8988T (cell line): Measurements from ENCODE around the gene AGAP3.

Experiments
- DNase-seq: peaks from one replicate; pipeline ENCODE4 v3.0.0; 2011

AGAP3 gene

GRCh38 chr7:151168003-151168786 lies 81.9 kb downstream of the AGAP3 start:
- DNase-seq = peak; percentile 84

DNA sequence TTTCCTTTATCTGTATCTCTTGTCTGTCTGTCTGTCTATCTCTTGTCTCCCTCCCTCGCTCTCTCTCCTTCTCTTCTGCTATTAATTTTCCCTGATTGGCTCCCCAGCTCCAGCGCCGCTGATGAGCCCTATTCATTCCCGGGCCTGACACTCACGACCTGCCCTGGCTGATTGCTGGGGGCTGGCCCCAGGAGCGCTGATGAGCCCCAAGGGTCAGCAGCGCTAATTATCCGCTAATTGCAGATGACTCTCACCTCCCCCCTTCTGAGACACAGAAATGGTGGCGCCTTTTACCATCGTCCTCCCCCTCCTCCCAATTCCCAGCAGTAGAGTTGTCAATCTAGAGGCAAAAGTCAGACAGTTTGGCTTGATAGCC lies 82.5 kb downstream of the AGAP3 start:
- DNase-seq = no peak

DNA sequence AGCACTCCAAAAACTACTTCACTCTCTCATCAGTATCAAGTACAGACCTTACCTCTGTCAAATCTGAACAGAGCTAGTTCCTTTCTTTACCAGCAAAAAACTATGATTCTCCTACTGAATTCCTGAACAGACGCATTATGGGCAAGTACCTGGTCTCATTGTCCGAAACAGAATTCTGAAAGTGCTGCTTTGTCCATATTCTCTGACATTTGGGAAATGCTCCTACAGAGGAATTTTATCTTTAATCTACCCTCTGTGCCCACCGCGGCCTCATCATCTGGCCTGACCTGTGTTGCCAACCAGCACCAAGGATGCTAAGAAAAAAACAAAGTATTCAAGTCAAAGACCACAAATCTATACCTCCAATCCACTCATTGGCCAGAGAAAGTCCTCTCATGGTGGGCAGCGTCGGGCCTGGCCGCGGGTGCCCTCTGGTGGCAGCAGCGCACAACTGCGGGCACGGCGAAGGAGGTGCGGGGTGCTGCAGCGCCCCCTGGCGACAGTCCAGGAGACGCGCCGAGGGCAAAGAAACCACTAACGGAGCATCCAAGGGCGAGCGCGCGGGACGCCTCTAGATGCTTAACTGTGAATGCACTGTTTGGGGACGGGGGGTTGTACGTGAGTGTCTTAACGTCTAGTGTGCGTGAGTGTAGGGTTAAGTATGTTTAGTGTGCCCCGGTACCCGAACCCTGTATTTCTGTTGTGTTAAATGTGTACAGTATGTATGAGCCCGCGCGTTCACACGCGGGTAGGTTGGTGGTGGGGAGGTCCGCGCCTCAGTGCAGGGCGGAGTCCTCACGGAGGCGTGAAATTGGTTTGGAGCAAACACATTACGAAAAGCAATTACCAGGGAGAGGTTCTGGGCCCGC lies 86.2 kb downstream of the AGAP3 start:
- DNase-seq = peak; percentile 77

GRCh38 chr7:151173386-151174245 lies 87.3 kb downstream of the AGAP3 start:
- no peak for DNase-seq

GRCh38 chr7:151174246-151175046 lies 88.2 kb downstream of the AGAP3 start:
- no peak for DNase-seq

DNA sequence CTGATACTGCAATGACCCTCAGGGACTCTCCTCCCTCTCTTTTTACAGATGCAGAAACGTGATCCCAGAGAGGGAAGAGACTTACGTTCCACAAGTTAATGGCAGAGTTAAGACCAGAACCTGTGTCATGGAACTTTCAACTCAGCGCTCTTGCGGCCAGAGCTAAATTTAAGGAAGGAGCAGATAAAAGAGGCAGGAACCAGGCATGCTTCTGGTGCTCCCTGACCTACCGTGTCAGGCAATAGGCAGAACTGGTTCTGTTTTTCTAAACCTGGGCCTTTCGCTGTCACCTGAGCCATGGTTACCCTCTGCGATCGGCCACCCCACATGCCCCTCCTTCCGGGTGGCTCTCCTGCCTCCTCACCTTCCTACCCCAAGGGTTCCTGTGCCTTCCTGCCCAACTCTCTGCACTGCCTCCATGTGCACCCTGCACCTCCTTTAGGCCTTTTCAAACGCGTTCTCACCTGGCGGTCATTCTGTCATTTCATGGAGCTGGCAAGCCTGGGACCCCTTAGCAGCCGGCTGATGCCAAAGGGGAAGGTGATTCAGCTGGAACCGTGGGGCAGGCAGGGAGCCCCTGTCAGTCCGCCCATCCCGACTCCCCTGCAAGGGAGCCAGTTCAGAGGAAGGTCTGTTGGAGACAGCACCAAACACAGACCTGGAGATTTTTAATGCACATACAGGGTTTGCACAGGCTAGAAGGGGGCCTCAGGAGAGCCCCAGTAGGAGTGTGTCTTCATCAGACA lies 88.9 kb downstream of the AGAP3 start:
- no peak for DNase-seq

- no peak for DNase-seq
Observed at GRCh38 chr7:151175793-151176311, 89.6 kb downstream of the AGAP3 start.

DNA sequence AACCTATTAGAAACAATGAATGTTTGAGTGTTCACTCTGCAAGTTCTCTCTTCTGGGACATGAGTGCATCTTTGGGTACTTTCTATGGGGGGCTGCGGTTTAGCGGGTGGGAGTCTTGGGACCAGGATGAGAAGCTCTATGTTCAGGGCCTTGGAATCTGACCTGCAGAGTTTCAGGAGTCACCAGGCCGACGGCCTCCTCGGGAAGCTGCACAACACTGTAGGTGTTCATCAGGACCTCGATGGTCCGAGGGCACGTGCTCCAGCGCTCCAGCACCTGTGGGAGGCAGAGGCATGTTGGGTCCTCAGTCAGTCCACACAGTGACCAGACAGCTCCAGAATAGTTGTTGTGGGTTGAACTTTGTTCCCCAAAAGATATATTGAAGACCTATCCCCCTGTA lies 90.1 kb downstream of the AGAP3 start:
- no peak for DNase-seq

GRCh38 chr7:151177310-151177709 lies 91.0 kb downstream of the AGAP3 start:
- no peak for DNase-seq

DNA sequence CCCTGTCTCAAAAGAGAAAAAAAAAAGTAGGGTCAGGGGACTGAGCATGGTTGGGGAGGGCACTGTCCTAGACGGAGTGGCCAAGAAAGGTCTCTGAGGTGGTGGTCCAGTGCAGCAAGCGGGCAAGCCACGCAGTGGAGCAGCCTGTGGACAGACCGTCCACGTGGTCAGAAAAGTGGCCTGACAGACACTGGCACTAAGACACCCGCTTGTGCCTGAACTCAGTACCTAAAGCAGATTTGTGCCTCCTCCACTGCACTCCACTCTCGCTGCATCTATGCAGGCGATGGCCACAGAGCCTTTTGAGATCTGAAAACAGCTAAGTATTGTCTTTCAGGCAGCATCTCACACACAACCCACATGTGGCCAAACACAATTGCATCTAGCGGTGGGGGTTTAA lies 92.0 kb downstream of the AGAP3 start:
- DNase-seq = no peak

DNA sequence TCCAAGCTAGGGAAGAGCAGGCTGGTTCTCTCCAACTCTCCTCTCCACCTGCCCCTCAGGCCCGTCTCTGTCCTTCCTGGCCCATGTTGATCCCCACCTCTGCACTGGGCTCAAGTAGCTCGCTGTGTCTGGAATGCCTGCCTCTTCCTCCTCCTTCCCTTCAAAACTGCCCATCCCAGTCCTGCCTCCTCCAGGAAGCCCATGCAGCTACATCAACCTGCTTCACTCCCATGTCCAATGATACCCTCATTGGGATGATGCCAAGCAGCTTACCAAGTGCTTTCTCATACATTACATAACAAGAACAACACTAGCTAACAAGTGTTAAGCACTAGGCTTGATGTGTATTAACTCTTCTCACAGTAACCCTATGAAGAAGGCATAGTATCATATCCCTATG lies 92.6 kb downstream of the AGAP3 start:
- no peak for DNase-seq

DNA sequence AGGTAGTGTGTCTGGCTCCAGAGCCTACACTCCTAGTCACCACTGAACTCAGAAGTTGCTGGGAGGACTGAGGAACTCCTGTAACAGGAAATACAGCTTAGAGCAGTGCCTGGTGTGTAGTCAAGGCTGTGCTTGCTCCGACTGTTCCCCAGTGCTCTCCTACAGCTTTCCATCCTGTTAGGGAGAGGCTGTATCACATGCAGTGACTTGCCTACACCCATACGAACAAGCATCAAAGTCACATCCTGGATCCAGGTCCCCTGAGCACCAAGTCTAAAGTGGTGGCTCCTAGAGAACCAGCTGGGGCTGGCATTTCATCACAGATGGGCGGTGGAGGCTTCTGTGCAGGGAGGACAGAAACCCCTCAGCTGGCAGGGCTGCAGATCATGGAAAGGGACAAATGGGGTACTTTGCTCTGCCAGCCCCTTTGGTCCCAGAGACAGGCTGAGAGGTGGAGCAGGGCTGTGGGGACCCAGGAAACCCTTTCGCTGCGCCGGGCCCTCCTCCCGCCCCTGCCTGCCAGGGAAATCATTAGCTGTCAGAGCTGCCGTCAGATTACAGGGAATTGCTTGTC lies 93.1 kb downstream of the AGAP3 start:
- DNase-seq = no peak

DNA sequence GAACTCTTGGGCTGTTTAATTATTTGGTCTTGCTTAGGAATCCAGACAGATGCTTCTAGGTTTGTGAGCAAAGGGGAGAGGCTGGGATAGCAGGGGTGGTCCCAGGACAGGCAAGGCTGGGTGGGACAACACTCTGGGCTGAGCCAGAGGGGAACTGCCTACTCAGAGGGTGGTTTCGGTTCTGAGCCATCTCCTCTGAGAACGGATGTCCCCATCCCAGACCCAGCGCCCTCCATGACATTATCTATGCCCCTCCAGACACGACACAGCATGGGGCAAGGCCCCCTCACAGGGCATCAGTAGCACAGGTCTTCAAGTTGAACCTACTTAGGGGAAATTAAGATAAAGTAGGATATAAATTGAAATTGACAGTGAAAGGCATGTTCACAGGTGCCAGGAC lies 93.7 kb downstream of the AGAP3 start:
- DNase-seq = no peak

DNA sequence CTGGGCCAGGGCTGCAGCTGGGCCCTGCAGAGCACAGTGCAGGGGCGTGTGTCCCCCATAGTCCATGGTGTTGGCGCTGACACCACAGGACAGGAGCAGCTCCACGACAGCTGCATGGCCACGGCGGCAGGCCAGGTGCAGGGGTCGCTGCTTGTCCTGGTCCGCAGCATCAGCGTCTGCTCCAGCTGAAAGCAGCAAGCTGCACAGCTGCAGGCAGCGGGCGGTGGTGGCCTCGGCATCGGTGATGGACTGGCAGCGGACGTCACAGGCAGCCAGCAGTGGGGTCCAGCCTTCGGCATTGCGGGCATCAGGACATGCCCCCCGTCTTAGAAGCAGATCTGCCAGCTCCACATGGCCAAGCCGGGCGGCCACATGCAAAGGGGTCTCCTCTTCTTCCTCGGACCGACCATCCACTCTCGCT lies 94.7 kb downstream of the AGAP3 start:
- DNase-seq = no peak

DNA sequence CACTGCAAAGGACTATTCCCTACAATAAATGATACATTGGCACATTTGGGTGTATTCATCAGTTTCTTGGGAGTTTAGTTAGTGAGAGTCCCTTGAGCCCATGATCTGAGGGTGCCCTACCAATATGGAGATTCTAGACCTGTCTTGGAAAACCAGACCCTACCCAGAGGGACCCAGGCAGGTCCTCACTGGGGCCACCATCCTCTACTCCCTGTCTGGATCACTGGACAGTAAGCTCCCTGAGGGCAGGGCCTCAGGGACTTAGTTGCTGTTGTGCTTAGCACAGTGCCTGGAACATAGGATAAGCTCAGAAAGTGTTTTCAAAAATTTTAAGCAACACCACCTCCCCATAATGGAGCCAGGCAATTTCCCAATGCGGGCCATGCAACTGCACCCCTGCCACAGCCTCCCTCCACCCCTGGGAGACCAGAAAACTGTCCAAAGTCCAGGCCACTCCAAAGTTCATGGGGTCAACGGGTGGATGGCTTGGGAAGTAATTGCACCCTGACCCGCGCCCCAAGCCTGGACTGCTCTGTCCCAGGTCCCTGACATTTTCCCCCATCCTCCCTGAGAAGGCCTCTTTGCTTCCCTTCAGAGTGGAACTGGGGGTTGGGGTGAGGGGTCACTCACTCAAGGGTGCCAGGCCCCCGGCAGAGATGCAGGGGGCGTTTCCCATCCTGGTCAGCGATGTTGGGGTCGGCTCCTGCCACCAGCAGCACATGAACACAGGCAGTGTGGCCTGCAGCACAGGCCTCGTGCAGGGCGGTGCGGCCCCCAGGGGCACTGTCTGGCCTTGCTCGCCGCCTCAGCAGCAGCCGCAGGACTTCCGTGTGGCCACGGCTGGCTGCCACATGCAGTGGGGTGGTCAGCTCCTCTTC lies 99.7 kb downstream of the AGAP3 start:
- no peak for DNase-seq

DNA sequence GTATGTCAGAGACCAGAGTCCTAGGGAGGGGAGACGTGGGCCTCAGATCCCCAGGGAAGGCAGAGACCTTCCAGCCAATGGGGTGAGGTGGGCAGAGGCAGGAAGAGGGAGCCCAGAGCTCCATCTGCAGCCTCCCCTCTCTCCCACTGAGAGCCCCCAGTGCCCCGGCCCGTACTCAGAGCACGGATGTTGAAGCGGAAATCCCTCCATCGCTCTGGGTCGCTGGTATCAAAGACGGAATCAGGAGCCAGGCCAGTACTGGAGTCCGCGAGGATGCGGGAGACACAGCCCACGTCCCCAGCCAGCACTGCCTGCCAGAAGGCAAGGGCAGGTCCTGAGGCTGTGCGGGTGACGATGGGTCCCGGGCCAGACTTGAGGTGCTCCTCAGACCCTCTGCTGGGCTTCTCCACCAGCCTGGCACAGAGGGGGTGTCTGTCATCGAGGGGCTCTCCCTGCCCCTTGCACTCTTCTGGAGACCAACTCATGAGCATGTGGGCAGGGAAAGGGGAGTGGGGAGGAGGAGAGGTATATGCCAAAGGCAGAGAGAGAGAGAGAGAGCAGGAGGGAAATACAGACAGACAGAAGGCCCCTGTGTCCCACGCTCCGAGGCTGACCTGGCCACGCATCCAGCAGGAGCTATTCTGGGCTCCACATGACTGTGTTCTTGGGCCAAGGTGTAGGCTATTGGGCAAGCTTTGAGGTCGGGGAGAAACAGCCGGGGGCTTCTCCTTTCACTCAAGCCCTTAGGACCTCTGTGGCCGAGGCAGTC lies 100.5 kb downstream of the AGAP3 start, which contains the start of gene ASB10:
TSS of gene ASB10 (minus strand) at position 611 of the 769 bp plus-strand sequence. CDS start at position 491, 120 bp downstream.
- no peak for DNase-seq

GRCh38 chr7:151187409-151188251 lies 101.4 kb downstream of the AGAP3 start:
- DNase-seq = no peak

DNA sequence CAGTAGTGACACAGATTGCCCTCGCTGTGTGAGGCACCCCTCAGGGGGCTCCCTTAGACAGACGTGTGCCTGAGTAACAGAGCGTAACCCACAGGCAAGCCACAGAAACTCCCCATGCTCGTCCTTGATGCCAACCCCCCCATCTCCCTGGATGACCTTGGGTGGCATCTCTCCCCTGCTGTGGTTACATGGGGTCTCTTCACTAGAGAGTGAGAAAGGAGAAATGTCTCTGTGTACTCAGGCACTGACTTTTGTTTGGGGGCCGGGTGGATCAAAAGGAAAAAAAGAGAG lies 101.9 kb downstream of the AGAP3 start:
- no peak for DNase-seq
